Colonic mucosa (tissue), 4 donors: ENCODE results near the gene ITPK1. TPM values are rescaled to one million over a fixed set of nuclear protein-coding genes. Genes with fewer than 3 reads are reported as not detected.

Experiments
- DNase-seq: peaks from one replicate; pipeline ENCODE4 v3.0.0-alpha.2; 2020
- H3K27ac ChIP-seq: fragments of 200-600 bp; one replicate; pipeline ENCODE4 v1.8.0; 2021
- H3K27me3 ChIP-seq: fragments of 200-600 bp; one replicate; pipeline ENCODE4 v1.8.0; 2021
- H3K36me3 ChIP-seq: fragments of 200-600 bp; one replicate; pipeline ENCODE4 v1.8.0; 2021
- H3K4me1 ChIP-seq: fragments of 200-600 bp; one replicate; pipeline ENCODE4 v1.8.0; 2021; ENCODE audit warnings: mild to moderate bottlenecking
- H3K4me3 ChIP-seq: fragments of 200-600 bp; one replicate; pipeline ENCODE4 v1.8.0; 2021
- H3K9ac ChIP-seq, 2 donors: one replicate each; pipeline ENCODE4 v1.7.0; 2013; ENCODE audit warnings: control low read depth in 2 of 2, low read depth in 2 of 2, low read length in 2 of 2
- H3K9me3 ChIP-seq: fragments of 200-600 bp; one replicate; pipeline ENCODE4 v1.8.0; 2021
- intact Hi-C: fragments of 100-400 bp; cut with DNase I; formaldehyde crosslinking; loops from one replicate; pipeline ENCODE4 v1.14.1; 2022
- total RNA-seq, 2 donors: library from RNA; stranded (reverse); fragmentation: NEBNext Ultra II Directional in 1 of 2; extraction: Animal tissue kit (Norgen Biotek cat#: 25700) in 1 of 2; gene quantifications; one replicate each; pipeline ENCODE4 v1.2.1, GENCODE V29; 2021
- TF ChIP-seq, protein P1 (sequence below): fragments of 200-600 bp; IDR thresholded peaks from one replicate; pipeline ENCODE4 v1.8.0; 2022; ENCODE audit warnings: antibody characterized with exemption, mild to moderate bottlenecking
- donor health status: healthy.
- donor health status: DM: no; HTN: no; CAD: no.
- donor health status: DM: no; HTN: no; CAD: no.

ITPK1 gene
- total RNA-seq, 2 donors from 2014 or later: 118 to 134 TPM

DNA sequence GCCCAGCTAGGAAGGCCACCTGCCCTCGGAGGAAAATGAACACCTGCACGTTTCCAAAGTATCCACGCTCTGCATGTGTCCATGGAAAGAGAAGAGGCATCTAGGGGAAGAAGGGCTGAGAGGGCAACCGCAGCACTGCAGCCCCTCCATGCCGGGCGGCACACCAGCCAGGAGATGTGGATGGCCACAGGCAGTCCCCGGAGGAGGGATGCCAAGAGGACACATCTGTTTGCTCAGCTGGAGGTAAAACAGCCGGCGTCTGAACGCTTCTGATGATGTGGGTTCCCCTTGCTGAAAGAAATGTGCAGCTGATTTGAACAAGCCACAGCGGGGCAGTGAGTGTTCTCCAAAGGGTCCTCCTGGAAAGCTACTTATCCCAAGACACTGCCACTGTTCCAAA, 158.8 kb downstream of the ITPK1 start:
- TF ChIP-seq, protein P1, sequence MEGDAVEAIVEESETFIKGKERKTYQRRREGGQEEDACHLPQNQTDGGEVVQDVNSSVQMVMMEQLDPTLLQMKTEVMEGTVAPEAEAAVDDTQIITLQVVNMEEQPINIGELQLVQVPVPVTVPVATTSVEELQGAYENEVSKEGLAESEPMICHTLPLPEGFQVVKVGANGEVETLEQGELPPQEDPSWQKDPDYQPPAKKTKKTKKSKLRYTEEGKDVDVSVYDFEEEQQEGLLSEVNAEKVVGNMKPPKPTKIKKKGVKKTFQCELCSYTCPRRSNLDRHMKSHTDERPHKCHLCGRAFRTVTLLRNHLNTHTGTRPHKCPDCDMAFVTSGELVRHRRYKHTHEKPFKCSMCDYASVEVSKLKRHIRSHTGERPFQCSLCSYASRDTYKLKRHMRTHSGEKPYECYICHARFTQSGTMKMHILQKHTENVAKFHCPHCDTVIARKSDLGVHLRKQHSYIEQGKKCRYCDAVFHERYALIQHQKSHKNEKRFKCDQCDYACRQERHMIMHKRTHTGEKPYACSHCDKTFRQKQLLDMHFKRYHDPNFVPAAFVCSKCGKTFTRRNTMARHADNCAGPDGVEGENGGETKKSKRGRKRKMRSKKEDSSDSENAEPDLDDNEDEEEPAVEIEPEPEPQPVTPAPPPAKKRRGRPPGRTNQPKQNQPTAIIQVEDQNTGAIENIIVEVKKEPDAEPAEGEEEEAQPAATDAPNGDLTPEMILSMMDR: no peak
- no peaks in the 10 kb centered on the region for H3K9me3 ChIP-seq
- no peaks in the 10 kb centered on the region for H3K36me3 ChIP-seq
- no peak for DNase-seq
- no peaks in the 10 kb centered on the region for H3K4me1 ChIP-seq
- intact Hi-C loops: no loop called here
- no peak overlapping the region for H3K9ac ChIP-seq
- no peaks in the 10 kb centered on the region for H3K27me3 ChIP-seq
- H3K4me3 ChIP-seq: no peak overlapping the region
- H3K27ac ChIP-seq: no peak overlapping the region

DNA sequence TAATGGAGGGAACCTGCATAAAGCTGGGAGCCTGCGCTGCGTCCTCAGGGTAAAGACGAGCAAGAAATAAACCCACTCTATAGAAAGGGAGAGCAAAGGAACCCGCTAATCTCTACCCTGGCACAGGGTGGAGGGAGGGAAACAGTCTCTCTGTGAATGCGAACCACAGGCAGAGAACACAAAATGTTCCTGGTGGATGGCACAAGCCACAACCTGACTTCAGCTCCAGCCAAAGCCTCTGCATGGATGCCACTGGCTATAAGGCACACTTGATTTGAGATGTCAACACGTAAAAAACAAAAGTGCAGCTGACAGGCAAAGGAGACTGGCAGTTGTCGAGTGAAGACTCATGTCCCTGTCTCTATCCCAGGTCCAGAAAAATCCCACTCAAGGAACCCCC, 160.3 kb downstream of the ITPK1 start:
- no peaks in the 10 kb centered on the region for H3K4me1 ChIP-seq
- TF ChIP-seq, protein P1: no peak
- intact Hi-C loops: no loop called here
- H3K4me3 ChIP-seq: no peak overlapping the region
- H3K36me3 ChIP-seq: peaks cover 5% of the 10 kb centered on the region
- H3K9ac ChIP-seq: no peak overlapping the region
- no peak overlapping the region for H3K27ac ChIP-seq
- H3K9me3 ChIP-seq: no peaks in the 10 kb centered on the region
- H3K27me3 ChIP-seq: no peaks in the 10 kb centered on the region
- no peak for DNase-seq

DNA sequence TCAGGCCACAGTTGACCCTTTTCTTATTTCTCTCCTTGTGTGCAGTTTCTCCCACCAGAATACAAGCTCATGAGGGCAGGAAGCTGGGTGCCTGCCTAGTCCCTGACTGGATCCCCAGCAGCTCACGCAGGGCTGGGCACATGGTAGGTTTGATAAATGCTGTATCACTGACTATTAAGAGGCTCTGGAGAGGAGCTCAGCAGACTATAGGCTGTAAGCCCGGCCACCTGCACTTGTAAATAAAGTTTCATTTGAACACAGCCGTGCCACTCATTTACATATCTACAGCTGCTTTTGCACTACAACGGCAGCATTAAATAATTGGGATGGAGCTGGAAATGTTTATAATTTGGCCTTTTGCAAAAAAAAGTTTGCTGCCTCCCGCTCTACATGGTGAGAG, 160.8 kb downstream of the ITPK1 start:
- no peaks in the 10 kb centered on the region for H3K27me3 ChIP-seq
- peaks cover 5% of the 10 kb centered on the region for H3K36me3 ChIP-seq
- H3K4me3 ChIP-seq: no peak overlapping the region
- H3K9ac ChIP-seq: no peak overlapping the region
- H3K4me1 ChIP-seq: no peaks in the 10 kb centered on the region
- no peak for DNase-seq
- intact Hi-C loops: no loop called here
- no peaks in the 10 kb centered on the region for H3K9me3 ChIP-seq
- TF ChIP-seq, protein P1: no peak
- H3K27ac ChIP-seq: no peak overlapping the region

DNA sequence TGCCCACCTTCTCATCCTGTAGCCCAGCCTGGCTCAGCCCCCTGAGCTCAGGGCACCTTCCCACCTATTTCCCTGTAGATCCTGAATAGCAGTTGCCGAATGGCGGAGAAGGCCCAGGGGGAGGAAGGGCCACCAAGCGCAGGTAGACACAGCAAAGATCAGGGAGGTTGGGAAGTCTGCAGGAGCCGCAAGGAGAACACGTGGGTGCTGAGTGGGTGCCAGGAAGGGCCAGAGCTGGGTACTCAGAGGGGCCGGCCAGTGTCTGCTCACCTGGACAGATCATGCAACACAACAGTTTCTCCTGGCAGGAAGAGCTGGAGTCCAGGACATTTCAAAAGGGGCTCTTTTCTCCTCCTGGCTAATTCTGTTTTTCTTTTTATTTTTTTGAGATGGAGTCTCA, 162.2 kb downstream of the ITPK1 start:
- H3K9me3 ChIP-seq: no peaks in the 10 kb centered on the region
- H3K27ac ChIP-seq: no peak overlapping the region
- no peak for DNase-seq
- no peak overlapping the region for H3K4me3 ChIP-seq
- TF ChIP-seq, protein P1: no peak
- no peaks in the 10 kb centered on the region for H3K4me1 ChIP-seq
- intact Hi-C loops: loop anchor here (2.0 kb wide), 1 partner anchor 159 kb away; no protein-coding TSS in a partner anchor
- peaks cover 5% of the 10 kb centered on the region for H3K36me3 ChIP-seq
- no peaks in the 10 kb centered on the region for H3K27me3 ChIP-seq
- H3K9ac ChIP-seq: no peak overlapping the region

DNA sequence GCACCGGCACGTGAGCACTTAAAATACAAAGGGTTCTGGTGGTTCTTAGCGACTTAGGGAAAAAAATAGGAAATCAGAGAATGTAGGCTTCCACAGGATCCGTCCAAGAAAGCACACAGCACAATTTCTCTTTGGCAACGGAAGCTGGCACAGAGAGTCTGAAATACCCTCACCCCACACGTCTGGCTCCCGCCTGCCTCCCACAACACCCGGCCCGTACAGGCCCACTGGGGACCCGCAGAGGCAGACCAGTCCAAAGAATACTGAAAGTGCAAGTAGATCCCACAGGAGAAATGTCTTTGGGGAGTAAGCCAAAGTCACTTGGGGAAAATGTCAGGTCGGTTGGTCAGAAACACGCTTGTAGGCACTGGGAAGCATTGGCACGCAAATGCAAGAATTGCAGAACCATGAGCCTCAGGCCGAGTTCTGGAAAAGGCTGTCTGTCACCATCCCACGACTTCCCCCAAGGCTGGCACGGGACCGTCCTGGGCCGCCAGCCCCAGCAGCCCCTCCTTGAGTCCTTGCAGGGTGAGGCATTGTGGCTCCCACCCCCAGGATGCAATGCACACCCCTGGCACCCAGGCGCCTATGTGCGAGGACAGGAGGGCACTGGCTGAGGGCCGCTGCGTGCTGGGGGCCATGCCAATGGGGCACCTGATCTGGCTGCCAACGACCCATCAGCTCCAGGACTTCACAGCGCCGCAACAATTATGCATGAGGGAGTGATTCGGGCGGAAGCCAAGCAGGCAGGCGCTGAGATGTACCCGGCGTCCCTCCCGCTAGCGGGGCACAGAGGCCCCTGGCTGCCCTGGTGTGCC, 163.0 kb downstream of the ITPK1 start:
- no peak overlapping the region for H3K27ac ChIP-seq
- H3K36me3 ChIP-seq: peaks cover 5% of the 10 kb centered on the region
- H3K27me3 ChIP-seq: no peaks in the 10 kb centered on the region
- H3K4me1 ChIP-seq: no peaks in the 10 kb centered on the region
- TF ChIP-seq, protein P1: no peak
- no peak for DNase-seq
- intact Hi-C loops: loop anchor here (1.0 to 2.0 kb wide), 2 partner anchors 160 to 187 kb away; no protein-coding TSS in a partner anchor
- no peak overlapping the region for H3K4me3 ChIP-seq
- no peaks in the 10 kb centered on the region for H3K9me3 ChIP-seq
- no peak overlapping the region for H3K9ac ChIP-seq
